ENCODE data around the gene PIP4K2C. TPM values are rescaled to one million over a fixed set of nuclear protein-coding genes. Genes with fewer than 3 reads are reported as not detected.

The PIP4K2C gene
- total RNA-seq, 2 experiments from 2014 or later = 10.7 to 12.3 TPM

- POLR2A ChIA-PET = no interaction called here
- H3K9me3 Mint-ChIP-seq = no peaks in the 10 kb centered on the region
- H3K36me3 Mint-ChIP-seq (ENCODE audit: low read depth) = peaks cover 9% of the 10 kb centered on the region
- peak overlapping the region; percentile 75 for H3K4me3 Mint-ChIP-seq
- H3K4me1 Mint-ChIP-seq (ENCODE audit: low read depth) = peaks cover 36% of the 10 kb centered on the region
- H3K27ac Mint-ChIP-seq = no peak overlapping the region
- TF ChIP-seq CTCF (IDR thresholded peaks at IDR 0.05) = no peak
- H3K27me3 Mint-ChIP-seq = peaks cover 4% of the 10 kb centered on the region
- CTCF ChIA-PET = no interaction called here
- peak; percentile 6 for ATAC-seq
- no peak for DNase-seq
- intact Hi-C loops (cut with micrococcal nuclease) = no loop called here
Observed at GRCh38 chr12:57549203-57549908, 41.6 kb upstream of the PIP4K2C start.

GRCh38 chr12:57549909-57550640 lies 40.9 kb upstream of the PIP4K2C start, which contains the start of gene KIF5A:
KIF5A (plus strand) TSS chr12:57550044; CDS start chr12:57550272, 228 bp downstream.
- H3K4me1 Mint-ChIP-seq (ENCODE audit: low read depth) = peaks cover 31% of the 10 kb centered on the region
- DNase-seq (peak; percentile 72), ATAC-seq (peak; percentile 62)
- H3K36me3 Mint-ChIP-seq (ENCODE audit: low read depth) = peaks cover 6% of the 10 kb centered on the region
- H3K27ac Mint-ChIP-seq = no peak within 1 kb of the TSS
- peaks cover 4% of the 10 kb centered on the region for H3K27me3 Mint-ChIP-seq
- no peak for TF ChIP-seq CTCF (IDR thresholded peaks at IDR 0.05)
- CTCF ChIA-PET = no interaction called here
- H3K9me3 Mint-ChIP-seq = no peaks in the 10 kb centered on the region
- H3K4me3 Mint-ChIP-seq = peak within 1 kb of the TSS; percentile 75
- intact Hi-C loops (cut with micrococcal nuclease) = no loop called here
- POLR2A ChIA-PET = no interaction called here

GRCh38 chr12:57550641-57551549 lies 40.1 kb upstream of the PIP4K2C start:
- no peak for DNase-seq
- TF ChIP-seq CTCF (IDR thresholded peaks at IDR 0.05) = no peak
- Mint-ChIP-seq H3K27ac (no peak overlapping the region), H3K36me3 (ENCODE audit: low read depth) (peaks cover 2% of the 10 kb centered on the region), H3K4me3 (peak overlapping the region; percentile 75), H3K9me3 (no peaks in the 10 kb centered on the region), H3K27me3 (peaks cover 4% of the 10 kb centered on the region), H3K4me1 (ENCODE audit: low read depth) (peaks cover 23% of the 10 kb centered on the region)
- ATAC-seq = no peak
- intact Hi-C loops (cut with micrococcal nuclease) = no loop called here
- ChIA-PET CTCF (interaction anchor here (2.8 kb wide), 1 partner anchor 32 kb away, joined by 16 read pairs; no protein-coding TSS in a partner anchor), POLR2A (no interaction called here)

DNA sequence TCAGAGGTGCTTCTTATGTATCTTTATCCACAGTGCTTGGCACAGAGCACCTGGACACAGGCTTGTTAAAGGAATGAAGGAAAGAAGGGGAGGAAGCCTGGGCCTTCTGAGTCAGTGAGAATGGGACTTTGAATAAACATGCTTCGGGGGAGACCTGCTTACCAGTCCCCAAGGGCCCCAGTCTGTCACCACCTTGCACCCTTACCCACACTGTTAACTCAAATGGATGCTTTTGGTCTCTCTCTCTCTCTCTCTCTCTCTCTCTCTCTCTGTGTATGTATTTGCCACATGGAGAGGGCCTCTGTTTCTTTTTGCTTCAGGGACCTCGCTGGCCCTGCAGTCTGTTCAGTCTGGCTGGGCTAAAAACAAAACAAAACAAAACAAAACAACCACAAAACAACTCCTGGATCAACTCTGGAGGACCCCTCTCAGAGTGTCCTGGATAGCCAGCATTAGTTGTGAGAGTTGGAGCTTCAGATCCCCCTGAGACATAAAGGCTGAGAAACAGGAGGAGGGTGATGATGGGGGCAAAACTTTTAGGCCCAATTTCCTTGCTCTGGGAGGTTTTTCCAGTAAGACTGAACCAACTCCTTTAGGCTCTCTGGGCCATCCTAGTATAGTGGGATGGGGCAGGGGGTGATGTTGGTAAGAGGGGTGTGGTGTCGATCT lies 39.2 kb upstream of the PIP4K2C start:
- no peaks in the 10 kb centered on the region for H3K9me3 Mint-ChIP-seq
- no peak overlapping the region for H3K4me3 Mint-ChIP-seq
- peaks cover 19% of the 10 kb centered on the region for H3K4me1 Mint-ChIP-seq (ENCODE audit: low read depth)
- no peaks in the 10 kb centered on the region for H3K36me3 Mint-ChIP-seq (ENCODE audit: low read depth)
- ChIA-PET POLR2A (no interaction called here), CTCF (interaction anchor here (2.8 kb wide), 1 partner anchor 31 kb away, joined by 16 read pairs; no protein-coding TSS in a partner anchor)
- H3K27me3 Mint-ChIP-seq = peaks cover 4% of the 10 kb centered on the region
- no peak overlapping the region for H3K27ac Mint-ChIP-seq
- no peak for TF ChIP-seq CTCF (IDR thresholded peaks at IDR 0.05)
- ATAC-seq (no peak), DNase-seq (no peak)
- intact Hi-C loops (cut with micrococcal nuclease) = no loop called here
